Muscle layer of duodenum (tissue), 2 donors: ENCODE results near the gene PRRG2.
"Not testable (repeated sequence)": the region's sequence is repeated elsewhere in the genome, so short reads cannot be mapped to it uniquely, and the experiment has no call there.

Source experiments
- H3K27ac ChIP-seq: one replicate; pipeline ENCODE4 v1.7.0; 2013; ENCODE audit warnings: mild to moderate bottlenecking, low read length
- H3K27me3 ChIP-seq: one replicate; pipeline ENCODE4 v1.7.0; 2013; ENCODE audit warnings: low read depth, mild to moderate bottlenecking, control low read depth, low read length
- H3K36me3 ChIP-seq, 2 donors: one replicate each; pipeline ENCODE4 v1.7.0; 2013; ENCODE audit warnings: low read length in 2 of 2, control low read depth in 1 of 2, mild to moderate bottlenecking in 1 of 2; ENCODE audit not compliant: insufficient read depth in 2 of 2, control insufficient read depth in 1 of 2
- H3K4me1 ChIP-seq, 2 donors: one replicate each; pipeline ENCODE4 v1.7.0; 2013; ENCODE audit warnings: low read length in 2 of 2, mild to moderate bottlenecking in 2 of 2, control low read depth in 1 of 2, moderate library complexity in 1 of 2; ENCODE audit not compliant: insufficient read depth in 2 of 2, control insufficient read depth in 1 of 2
- H3K4me3 ChIP-seq, 2 donors: one replicate each; pipeline ENCODE4 v1.7.0; 2013; ENCODE audit warnings: low read length in 2 of 2, low read depth in 1 of 2, mild to moderate bottlenecking in 1 of 2
- H3K9me3 ChIP-seq, 2 donors: one replicate each; pipeline ENCODE4 v1.7.0; 2013; ENCODE audit warnings: low read length in 2 of 2, control low read depth in 1 of 2, mild to moderate bottlenecking in 1 of 2; ENCODE audit not compliant: control insufficient read depth in 1 of 2
- donor health status: healthy.

Gene PRRG2

GRCh38 chr19:49617860-49618259 lies 36.7 kb downstream of the PRRG2 start:
- H3K27me3 ChIP-seq, H3K4me1 ChIP-seq, H3K9me3 ChIP-seq, H3K4me3 ChIP-seq, H3K27ac ChIP-seq: not testable (repeated sequence)
- H3K36me3 ChIP-seq, result peaks cover 20 to 57% of the 10 kb centered on the region in 2 donors

GRCh38 chr19:49624967-49625910 lies 44.1 kb downstream of the PRRG2 start:
- Histone ChIP-seq H3K4me1 (no peaks in the 10 kb centered on the region), H3K27me3 (no peaks in the 10 kb centered on the region), H3K27ac (no peak overlapping the region), H3K36me3 (peaks cover 8 to 31% of the 10 kb centered on the region in 2 donors), H3K4me3 (no peak overlapping the region), H3K9me3 (no peaks in the 10 kb centered on the region)

- Histone ChIP-seq H3K36me3 (peaks cover 7 to 28% of the 10 kb centered on the region in 2 donors), H3K27ac (no peak overlapping the region), H3K27me3 (no peaks in the 10 kb centered on the region), H3K4me1 (peaks cover 0 to 9% of the 10 kb centered on the region in 2 donors), H3K4me3 (no peak overlapping the region), H3K9me3 (no peaks in the 10 kb centered on the region)
Observed at GRCh38 chr19:49626226-49626625, 45.1 kb downstream of the PRRG2 start.

- Histone ChIP-seq H3K4me3 (no peak overlapping the region), H3K9me3 (no peaks in the 10 kb centered on the region), H3K27ac (no peak overlapping the region), H3K36me3 (peaks cover 7 to 24% of the 10 kb centered on the region in 2 donors), H3K4me1 (peaks cover 0 to 10% of the 10 kb centered on the region in 2 donors), H3K27me3 (no peaks in the 10 kb centered on the region)
Observed at GRCh38 chr19:49629659-49630058, 48.5 kb downstream of the PRRG2 start.

- H3K27me3 ChIP-seq, result no peaks in the 10 kb centered on the region
- H3K4me1 ChIP-seq, result peaks cover 0 to 10% of the 10 kb centered on the region in 2 donors
- no peaks in the 10 kb centered on the region for H3K9me3 ChIP-seq
- no peak overlapping the region for H3K27ac ChIP-seq
- no peak overlapping the region for H3K4me3 ChIP-seq
- peaks cover 7 to 22% of the 10 kb centered on the region in 2 donors for H3K36me3 ChIP-seq
Observed at GRCh38 chr19:49631014-49631588, 50.0 kb downstream of the PRRG2 start.

- Histone ChIP-seq H3K9me3 (no peaks in the 10 kb centered on the region), H3K4me1 (peaks cover 0 to 15% of the 10 kb centered on the region in 2 donors), H3K27me3 (no peaks in the 10 kb centered on the region), H3K36me3 (peaks cover 1 to 16% of the 10 kb centered on the region in 2 donors), H3K27ac (no peak overlapping the region), H3K4me3 (no peak overlapping the region)
Observed at GRCh38 chr19:49631610-49632192, 50.6 kb downstream of the PRRG2 start.

- H3K4me1 ChIP-seq, result peaks cover 0 to 22% of the 10 kb centered on the region in 2 donors
- H3K4me3 ChIP-seq, result no peak overlapping the region
- H3K27ac ChIP-seq, result no peak overlapping the region
- no peaks in the 10 kb centered on the region for H3K9me3 ChIP-seq
- peaks cover 0 to 7% of the 10 kb centered on the region in 2 donors for H3K36me3 ChIP-seq
- H3K27me3 ChIP-seq, result no peaks in the 10 kb centered on the region
Observed at GRCh38 chr19:49632576-49632975, 51.5 kb downstream of the PRRG2 start.

GRCh38 chr19:49633273-49633672 lies 52.2 kb downstream of the PRRG2 start:
- not testable (repeated sequence) for H3K27ac ChIP-seq, H3K4me3 ChIP-seq, H3K9me3 ChIP-seq, H3K27me3 ChIP-seq, H3K36me3 ChIP-seq
- H3K4me1 ChIP-seq, result peaks cover 4 to 26% of the 10 kb centered on the region in 2 donors

- peaks cover 0 to 8% of the 10 kb centered on the region in 2 donors for H3K36me3 ChIP-seq
- H3K27ac ChIP-seq, result no peak overlapping the region
- H3K4me1 ChIP-seq, result peaks cover 11 to 35% of the 10 kb centered on the region in 2 donors
- H3K4me3 ChIP-seq, result no peak overlapping the region
- no peaks in the 10 kb centered on the region for H3K9me3 ChIP-seq
- H3K27me3 ChIP-seq, result no peaks in the 10 kb centered on the region
Observed at GRCh38 chr19:49635530-49636232, 54.6 kb downstream of the PRRG2 start.

- H3K4me3 ChIP-seq, result no peak overlapping the region
- peaks cover 11 to 29% of the 10 kb centered on the region in 2 donors for H3K4me1 ChIP-seq
- peaks cover 0 to 15% of the 10 kb centered on the region in 2 donors for H3K36me3 ChIP-seq
- no peak overlapping the region for H3K27ac ChIP-seq
- H3K27me3 ChIP-seq, result no peaks in the 10 kb centered on the region
- H3K9me3 ChIP-seq, result no peaks in the 10 kb centered on the region
Observed at GRCh38 chr19:49636233-49636932, 55.3 kb downstream of the PRRG2 start.
